PC-3 (cell line): ENCODE results near the gene NDUFV1. TPM values are rescaled to one million over a fixed set of nuclear protein-coding genes. Genes with fewer than 3 reads are reported as not detected.
"Not testable (repeated sequence)": the region's sequence is repeated elsewhere in the genome, so short reads cannot be mapped to it uniquely, and the experiment has no call there.

ENCODE experiments used
- ATAC-seq: fragments of 200-7000 bp; cut with Tn5 transposase; 2 replicates; pipeline ENCODE4 v1.9.1; 2020; ENCODE audit warnings: mild to moderate bottlenecking, moderate library complexity
- BruUV-seq: library from RNA; stranded (reverse); fragments of 400-500 nt; replicated peaks from 2 replicates; lab custom pipeline; 2021; lab: Mats Ljungman, UMichigan
- CTCF ChIA-PET: fragments of 300-600 bp; sonication (Branson Sonifier 250); formaldehyde crosslinking; loops from one replicate; lab custom pipeline; 2022; ENCODE audit warnings: antibody characterized with exemption; lab: Charles Lee
- POLR2A ChIA-PET: fragments of 300-600 bp; sonication (Branson Sonifier 250); formaldehyde crosslinking; loops from one replicate; lab custom pipeline; 2022; ENCODE audit warnings: antibody characterized with exemption; ENCODE audit not compliant: unreplicated experiment; lab: Charles Lee
- DNase-seq: peaks from one replicate; pipeline ENCODE4 v3.0.0-alpha.2; 2015
- H2AFZ ChIP-seq: fragments of 300-600 bp; sonication (generic); 2 replicates; pipeline ENCODE4 v1.6.0; 2016; ENCODE audit warnings: antibody characterized with exemption, low read length
- H3F3A ChIP-seq: fragments of 300-600 bp; sonication (generic); one replicate; pipeline ENCODE4 v1.6.0; 2017; ENCODE audit warnings: antibody characterized with exemption, low read length, control low read depth, mild to moderate bottlenecking; ENCODE audit not compliant: unreplicated experiment
- H3K27ac ChIP-seq: fragments of 300-600 bp; sonication (generic); 2 replicates; pipeline ENCODE4 v1.5.1; 2016; ENCODE audit warnings: mild to moderate bottlenecking, low read length
- H3K27me3 ChIP-seq: fragments of 300-600 bp; sonication (generic); 2 replicates; pipeline ENCODE4 v1.6.1; 2016; ENCODE audit warnings: low read length, mixed read lengths
- H3K36me3 ChIP-seq: fragments of 300-600 bp; sonication (generic); 2 replicates; pipeline ENCODE4 v1.6.1; 2016; ENCODE audit warnings: low read depth, mixed run types, low read length, mixed read lengths
- H3K4me1 ChIP-seq: fragments of 300-600 bp; sonication (generic); 2 replicates; pipeline ENCODE4 v1.5.1; 2016; ENCODE audit warnings: low read length; ENCODE audit not compliant: insufficient read depth
- H3K4me2 ChIP-seq: fragments of 300-600 bp; sonication (generic); 2 replicates; pipeline ENCODE4 v1.6.0; 2016; ENCODE audit warnings: low read length
- H3K4me3 ChIP-seq: fragments of 300-600 bp; sonication (generic); 2 replicates; pipeline ENCODE4 v1.5.1; 2016; ENCODE audit warnings: mild to moderate bottlenecking, low read length, mixed read lengths
- H3K79me2 ChIP-seq: fragments of 300-600 bp; sonication (generic); 2 replicates; pipeline ENCODE4 v1.6.1; 2017; ENCODE audit warnings: low read length, mixed read lengths
- H3K9ac ChIP-seq: fragments of 300-600 bp; sonication (generic); 2 replicates; pipeline ENCODE4 v1.6.0; 2016; ENCODE audit warnings: mild to moderate bottlenecking, low read length
- H3K9me2 ChIP-seq: fragments of 300-600 bp; sonication (generic); replicated peaks from 2 replicates; pipeline ENCODE4 v1.6.1; 2016; ENCODE audit warnings: mixed run types, low read length, mixed read lengths
- H3K9me3 ChIP-seq: fragments of 300-600 bp; sonication (generic); 2 replicates; pipeline ENCODE4 v1.6.1; 2016; ENCODE audit warnings: low read length, mixed read lengths
- H4K20me1 ChIP-seq: fragments of 300-600 bp; sonication (generic); 2 replicates; pipeline ENCODE4 v1.6.1; 2016; ENCODE audit warnings: low read length, mixed read lengths
- EZH2 ChIP-seq: fragments of 300-600 bp; sonication (generic); IDR thresholded peaks from one replicate; pipeline ENCODE4 v1.6.1; 2017; ENCODE audit warnings: antibody characterized with exemption, mild to moderate bottlenecking, low read length; ENCODE audit not compliant: unreplicated experiment
- EZH2phosphoT487 ChIP-seq: fragments of 300-600 bp; sonication (generic); IDR thresholded peaks from 2 replicates; pipeline ENCODE4 v1.6.1; 2018; ENCODE audit warnings: mild to moderate bottlenecking, antibody characterized with exemption, low read length, borderline replicate concordance
- intact Hi-C: fragments of 100-400 bp; cut with micrococcal nuclease; formaldehyde crosslinking; loops from 2 replicates; pipeline ENCODE4 v1.9.0; 2023
- total RNA-seq: library from RNA; depleted of rRNA; stranded (reverse); fragments of >200 nt; gene quantifications from 2 replicates; pipeline ENCODE4 v1.2.3, GENCODE V29; 2014; rRNA removed
- TF ChIP-seq, protein P1 (sequence below): fragments of 300-600 bp; sonication (generic); conservative IDR thresholded peaks from 2 replicates; pipeline ENCODE4 v1.5.1; 2017; ENCODE audit warnings: antibody characterized with exemption, low read depth, mild to moderate bottlenecking, low read length

NDUFV1 gene
- total RNA-seq, 1 experiment from 2014 or later: 499 TPM

DNA sequence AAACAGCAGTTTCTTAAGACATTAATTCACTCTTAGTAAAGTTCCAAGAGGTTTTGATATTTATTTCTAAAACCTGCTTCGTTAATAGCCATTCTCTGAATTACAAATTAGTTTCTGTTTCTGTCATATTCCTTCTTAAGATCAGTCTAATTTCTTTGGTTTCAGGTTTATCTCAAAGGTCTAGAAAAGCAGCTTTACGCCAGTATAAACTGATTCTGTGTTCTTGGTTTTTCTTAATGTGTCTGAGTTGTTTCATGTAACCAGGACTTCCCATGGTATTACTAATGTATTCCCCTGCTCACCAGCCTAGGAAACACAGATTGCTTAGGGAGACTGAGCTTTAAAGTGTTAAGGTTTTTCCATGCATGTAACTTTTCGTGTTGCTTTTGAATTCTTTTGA lies 50.6 kb downstream of the NDUFV1 start:
- no TSS peak for BruUV-seq
- H3K36me3 ChIP-seq: no peaks in the 10 kb centered on the region; the same call in 1 of the 2 replicates
- H3K9ac ChIP-seq: peak overlapping the region; percentile 41
- H3K9me2 ChIP-seq: no peaks in the 10 kb centered on the region
- ChIA-PET POLR2A (interaction anchor here (1.1 kb wide), 1 partner anchor 27 kb away, joined by 8 read pairs; the partner anchor contains the start of gene NUDT8), CTCF (interaction anchor here (1.0 to 3.4 kb wide), 2 partner anchors 28 to 43 kb away, joined by 3 to 32 read pairs; partner anchors contain the start of gene NUDT8)
- H2AFZ ChIP-seq: 0 out of 2 replicates have a peak overlapping the region, but pooled peaks have one; percentile 2
- H3K4me2 ChIP-seq: peak overlapping the region; percentile 65
- intact Hi-C loops: loop anchor here (5.0 kb wide), 1 partner anchor 85 kb away; no protein-coding TSS in a partner anchor
- ATAC-seq: peak; percentile 27
- H3K4me3 ChIP-seq: peak overlapping the region; percentile 28; the same call in 1 of the 2 replicates
- no peak for TF ChIP-seq EZH2phosphoT487
- TF ChIP-seq, protein P1, sequence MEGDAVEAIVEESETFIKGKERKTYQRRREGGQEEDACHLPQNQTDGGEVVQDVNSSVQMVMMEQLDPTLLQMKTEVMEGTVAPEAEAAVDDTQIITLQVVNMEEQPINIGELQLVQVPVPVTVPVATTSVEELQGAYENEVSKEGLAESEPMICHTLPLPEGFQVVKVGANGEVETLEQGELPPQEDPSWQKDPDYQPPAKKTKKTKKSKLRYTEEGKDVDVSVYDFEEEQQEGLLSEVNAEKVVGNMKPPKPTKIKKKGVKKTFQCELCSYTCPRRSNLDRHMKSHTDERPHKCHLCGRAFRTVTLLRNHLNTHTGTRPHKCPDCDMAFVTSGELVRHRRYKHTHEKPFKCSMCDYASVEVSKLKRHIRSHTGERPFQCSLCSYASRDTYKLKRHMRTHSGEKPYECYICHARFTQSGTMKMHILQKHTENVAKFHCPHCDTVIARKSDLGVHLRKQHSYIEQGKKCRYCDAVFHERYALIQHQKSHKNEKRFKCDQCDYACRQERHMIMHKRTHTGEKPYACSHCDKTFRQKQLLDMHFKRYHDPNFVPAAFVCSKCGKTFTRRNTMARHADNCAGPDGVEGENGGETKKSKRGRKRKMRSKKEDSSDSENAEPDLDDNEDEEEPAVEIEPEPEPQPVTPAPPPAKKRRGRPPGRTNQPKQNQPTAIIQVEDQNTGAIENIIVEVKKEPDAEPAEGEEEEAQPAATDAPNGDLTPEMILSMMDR: no peak
- TF ChIP-seq EZH2: no peak
- no peaks in the 10 kb centered on the region for H4K20me1 ChIP-seq
- H3K27me3 ChIP-seq: no peaks in the 10 kb centered on the region
- H3K9me3 ChIP-seq: 0 out of 2 replicates have a peak, but pooled peaks cover 8% of the 10 kb centered on the region
- DNase-seq: no peak
- peaks cover 17% of the 10 kb centered on the region for H3K4me1 ChIP-seq
- H3F3A ChIP-seq: peaks cover 5% of the 10 kb centered on the region
- no peaks in the 10 kb centered on the region for H3K79me2 ChIP-seq
- peak overlapping the region; percentile 84 for H3K27ac ChIP-seq

DNA sequence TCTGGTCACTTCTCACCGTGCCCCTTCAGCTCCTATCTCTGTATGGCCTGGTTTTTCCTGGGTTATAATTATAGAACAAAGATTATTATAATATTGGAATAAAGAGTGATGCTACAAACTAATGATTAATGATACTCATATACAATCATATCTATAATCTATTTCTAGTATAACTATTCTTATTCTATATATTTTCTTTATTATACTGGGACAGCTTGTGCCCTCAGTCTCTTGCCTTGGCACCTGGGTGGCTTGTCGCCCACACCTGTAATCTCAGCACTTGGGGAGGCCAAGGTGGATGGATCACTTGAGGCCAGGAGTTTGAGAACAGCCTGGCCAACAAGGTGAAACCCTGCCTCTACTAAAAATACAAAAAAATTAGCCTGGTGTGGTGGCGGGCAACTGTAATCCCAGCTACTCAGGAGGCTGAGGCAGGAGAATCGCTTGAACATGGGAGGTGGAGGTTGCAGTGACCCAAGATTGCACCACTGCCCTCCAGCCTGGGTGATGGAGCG lies 53.0 kb downstream of the NDUFV1 start:
- intact Hi-C loops: loop anchor here (1.0 to 5.0 kb wide), 2 partner anchors 29 to 87 kb away; no protein-coding TSS in a partner anchor
- not testable (repeated sequence) for H3K79me2 ChIP-seq, H3K4me3 ChIP-seq, H3K9ac ChIP-seq, ATAC-seq, H3K9me3 ChIP-seq, H3K27ac ChIP-seq, H3K9me2 ChIP-seq, H3K27me3 ChIP-seq, H3K4me2 ChIP-seq, H3F3A ChIP-seq, H2AFZ ChIP-seq, H4K20me1 ChIP-seq, H3K36me3 ChIP-seq, DNase-seq, BruUV-seq
- CTCF ChIA-PET: interaction anchor here (0.5 to 3.4 kb wide), 2 partner anchors 12 to 30 kb away, joined by 4 to 32 read pairs; partner anchors contain the start of gene NUDT8
- peaks cover 17% of the 10 kb centered on the region for H3K4me1 ChIP-seq
- POLR2A ChIA-PET: interaction anchor here (0.6 kb wide), 2 partner anchors 8 to 24 kb away, joined by 3 to 4 read pairs; no protein-coding TSS in a partner anchor

DNA sequence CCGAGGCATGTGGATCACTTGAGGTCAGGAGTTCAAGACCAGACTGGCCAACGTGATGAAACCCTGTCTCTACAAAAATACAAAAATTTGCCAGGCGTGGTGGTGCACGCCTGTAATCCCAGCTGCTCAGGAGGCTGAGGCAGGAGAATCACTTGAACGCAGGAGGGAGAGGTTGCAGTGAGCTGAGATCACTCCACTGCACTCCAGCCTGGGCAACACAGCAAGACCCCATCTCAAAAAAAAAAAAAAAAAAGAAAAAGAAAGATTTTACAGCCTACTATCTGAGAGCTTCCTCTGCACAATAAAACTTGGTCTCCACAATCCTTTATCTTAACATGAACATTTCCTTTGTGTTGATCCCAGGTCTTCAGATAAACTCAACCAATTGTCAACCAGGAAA lies 54.0 kb downstream of the NDUFV1 start:
- H3K79me2 ChIP-seq, H3F3A ChIP-seq, H3K9ac ChIP-seq, H3K9me2 ChIP-seq, H3K27me3 ChIP-seq, H2AFZ ChIP-seq, POLR2A ChIA-PET, CTCF ChIA-PET, H3K4me2 ChIP-seq, H4K20me1 ChIP-seq, H3K4me3 ChIP-seq, DNase-seq, H3K27ac ChIP-seq, H3K36me3 ChIP-seq, intact Hi-C loops, BruUV-seq, H3K9me3 ChIP-seq, ATAC-seq: not testable (repeated sequence)
- peaks cover 17% of the 10 kb centered on the region for H3K4me1 ChIP-seq

Other genes with a start within 250 kb of the NDUFV1 start
- 48.3 and 63.5 TPM in 2 replicates for gene CLCF1, start 233.3 kb upstream of the NDUFV1 start, total RNA-seq
- gene RAD9A, start 214.9 kb upstream of the NDUFV1 start, total RNA-seq: 45.5 and 48.9 TPM in 2 replicates
- 449 and 477 TPM in 2 replicates for gene PPP1CA, start 205.1 kb upstream of the NDUFV1 start, total RNA-seq
- gene TBC1D10C, start 202.9 kb upstream of the NDUFV1 start, total RNA-seq: not detected in 2 replicates
- gene CARNS1, start 191.3 kb upstream of the NDUFV1 start, total RNA-seq: 0.22 TPM in 1 of 2 replicates, not detected in the other
- 170 and 208 TPM in 2 replicates for gene RPS6KB2, start 178.4 kb upstream of the NDUFV1 start, total RNA-seq
- 0.15 and 0.29 TPM in 2 replicates for gene PTPRCAP, start 169.3 kb upstream of the NDUFV1 start, total RNA-seq
- gene CORO1B, start 163.5 kb upstream of the NDUFV1 start, total RNA-seq: 209 and 250 TPM in 2 replicates
- not detected in 2 replicates for gene GPR152, start 154.2 kb upstream of the NDUFV1 start, total RNA-seq
- gene CABP4, start 151.6 kb upstream of the NDUFV1 start, total RNA-seq: 0.55 TPM in 1 of 2 replicates, not detected in the other
- gene TMEM134, start 137.7 kb upstream of the NDUFV1 start, total RNA-seq: 73.5 and 107 TPM in 2 replicates
- gene AIP, start 123.9 kb upstream of the NDUFV1 start, total RNA-seq: 155 and 171 TPM in 2 replicates
- 79.8 and 95.4 TPM in 2 replicates for gene PITPNM1, start 101.6 kb upstream of the NDUFV1 start, total RNA-seq
- gene CDK2AP2, start 98.8 kb upstream of the NDUFV1 start, total RNA-seq: 74.9 and 87.4 TPM in 2 replicates
- not detected in 2 replicates for gene CABP2, start 83.5 kb upstream of the NDUFV1 start, total RNA-seq
- gene GSTP1, start 23.1 kb upstream of the NDUFV1 start, total RNA-seq: 1,049 and 1,154 TPM in 2 replicates
- 36.3 and 50.6 TPM in 2 replicates for gene NUDT8, start 23.0 kb downstream of the NDUFV1 start, total RNA-seq
- not detected in 2 replicates for gene TBX10, start 32.8 kb downstream of the NDUFV1 start, total RNA-seq
- not detected in 2 replicates for gene ACY3, start 43.8 kb downstream of the NDUFV1 start, total RNA-seq
- 0.40 TPM in 1 of 2 replicates, not detected in the other for gene ALDH3B2, start 67.7 kb downstream of the NDUFV1 start, total RNA-seq